ENCODE measurements around the gene SELE.

Gene SELE

GRCh38 chr1:169679692-169680091 lies 54.2 kb downstream of the SELE start:
- DNase-seq = no peak
- TF ChIP-seq CTCF (IDR thresholded peaks at IDR 0.05) = no peak
- no peaks in the 10 kb centered on the region for H3K9me3 Mint-ChIP-seq
- H3K36me3 Mint-ChIP-seq (ENCODE audit: low read depth) = no peaks in the 10 kb centered on the region
- no peak overlapping the region for H3K27ac Mint-ChIP-seq
- H3K27me3 Mint-ChIP-seq (ENCODE audit: low read depth, poor library complexity) = peaks cover 10% of the 10 kb centered on the region
- no peak overlapping the region for H3K4me3 Mint-ChIP-seq
- H3K4me1 Mint-ChIP-seq = peaks cover 24% of the 10 kb centered on the region

GRCh38 chr1:169676001-169676400 lies 57.9 kb downstream of the SELE start:
- Mint-ChIP-seq H3K4me3 (no peak overlapping the region), H3K27ac (no peak overlapping the region), H3K4me1 (peaks cover 10% of the 10 kb centered on the region), H3K27me3 (ENCODE audit: low read depth, poor library complexity) (peaks cover 16% of the 10 kb centered on the region), H3K9me3 (no peaks in the 10 kb centered on the region), H3K36me3 (ENCODE audit: low read depth) (no peaks in the 10 kb centered on the region)
- no peak for DNase-seq
- no peak for TF ChIP-seq CTCF (IDR thresholded peaks at IDR 0.05)
